GM23248 (cell line): ENCODE results near the gene GPR83.

Source experiments
- EZH2 ChIP-seq: fragments of 200-600 bp; sonication (generic); IDR thresholded peaks from 2 replicates; pipeline ENCODE4 v1.6.1; 2018; ENCODE audit warnings: antibody characterized with exemption, mild to moderate bottlenecking; ENCODE audit not compliant: insufficient read depth, poor library complexity, severe bottlenecking
- EZH2phosphoT487 ChIP-seq: fragments of 200-600 bp; sonication (generic); IDR thresholded peaks from 2 replicates; pipeline ENCODE4 v1.6.1; 2018; ENCODE audit warnings: antibody characterized with exemption, moderate library complexity, mild to moderate bottlenecking, low read depth; ENCODE audit not compliant: insufficient read depth

GRCh38 chr11:94400050-94400449 is 1.2 kb downstream of the GPR83 start:
- TF ChIP-seq EZH2: no peak
- TF ChIP-seq EZH2phosphoT487: no peak
